Adrenal gland (tissue), 5 donors: ENCODE results near the gene DPM3.

Experiments used
- POLR2A ChIP-seq, 2 donors: fragments of 450-650 bp; IDR thresholded peaks; one replicate each; pipeline ENCODE4 v1.6.1; 2017; ENCODE audit warnings: antibody characterized with exemption in 2 of 2, mild to moderate bottlenecking in 2 of 2, moderate library complexity in 1 of 2
- TF ChIP-seq, protein P1 (sequence below), 6 experiments: fragments of 450-650 bp in 4 of 6; fragments of 200-600 bp in 2 of 6; sonication (generic) in 1 of 6; IDR thresholded peaks; 1 replicate in 5 of 6; 2 replicates in 1 of 6; pipeline versions ENCODE4 v1.5.1 to v1.8.0; 2016 to 2021; ENCODE audit warnings: antibody characterized with exemption in 6 of 6, mild to moderate bottlenecking in 2 of 6, moderate library complexity in 1 of 6
- donor health status: DM: no; HTN: no; CAD: no.

DNA sequence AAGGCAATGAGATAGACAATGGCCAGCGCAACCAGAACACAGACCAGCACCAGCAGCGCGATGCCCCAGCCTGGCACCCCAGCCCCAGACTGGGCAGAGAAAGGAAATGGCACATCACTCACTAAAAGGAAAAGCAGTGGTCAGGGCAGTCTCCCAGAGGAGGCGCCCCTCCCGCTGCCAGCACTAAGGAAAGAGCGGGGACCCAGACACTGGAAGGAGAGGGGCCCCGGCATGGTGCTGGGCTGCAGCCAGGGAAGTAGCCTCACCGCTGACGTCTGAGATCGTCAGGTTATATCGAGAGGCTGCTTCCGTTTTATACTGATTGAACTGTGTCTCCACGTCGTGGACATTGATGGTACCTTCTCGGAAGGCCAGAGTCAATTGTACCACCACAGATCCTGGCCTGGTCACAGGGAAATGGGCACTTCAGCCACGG lies 47.1 kb upstream of the DPM3 start:
- no peak for TF ChIP-seq POLR2A (IDR thresholded peaks at IDR 0.05)
- TF ChIP-seq, protein P1, sequence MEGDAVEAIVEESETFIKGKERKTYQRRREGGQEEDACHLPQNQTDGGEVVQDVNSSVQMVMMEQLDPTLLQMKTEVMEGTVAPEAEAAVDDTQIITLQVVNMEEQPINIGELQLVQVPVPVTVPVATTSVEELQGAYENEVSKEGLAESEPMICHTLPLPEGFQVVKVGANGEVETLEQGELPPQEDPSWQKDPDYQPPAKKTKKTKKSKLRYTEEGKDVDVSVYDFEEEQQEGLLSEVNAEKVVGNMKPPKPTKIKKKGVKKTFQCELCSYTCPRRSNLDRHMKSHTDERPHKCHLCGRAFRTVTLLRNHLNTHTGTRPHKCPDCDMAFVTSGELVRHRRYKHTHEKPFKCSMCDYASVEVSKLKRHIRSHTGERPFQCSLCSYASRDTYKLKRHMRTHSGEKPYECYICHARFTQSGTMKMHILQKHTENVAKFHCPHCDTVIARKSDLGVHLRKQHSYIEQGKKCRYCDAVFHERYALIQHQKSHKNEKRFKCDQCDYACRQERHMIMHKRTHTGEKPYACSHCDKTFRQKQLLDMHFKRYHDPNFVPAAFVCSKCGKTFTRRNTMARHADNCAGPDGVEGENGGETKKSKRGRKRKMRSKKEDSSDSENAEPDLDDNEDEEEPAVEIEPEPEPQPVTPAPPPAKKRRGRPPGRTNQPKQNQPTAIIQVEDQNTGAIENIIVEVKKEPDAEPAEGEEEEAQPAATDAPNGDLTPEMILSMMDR (IDR thresholded peaks at IDR 0.05) = no peak
